ENCODE results near the gene TEX54. TPM values are rescaled to one million over a fixed set of nuclear protein-coding genes. Genes with fewer than 3 reads are reported as not detected.
A peak's percentile ranks its signal among the peaks of the same experiment; 100 is the strongest.

TEX54 gene
- polyA plus RNA-seq, 1 donor (not counting 4 experiments of a cell fraction or from before 2014, with no cell fraction given): not detected

- H3K27ac ChIP-seq (ENCODE audit: control insufficient read depth, insufficient read depth, low read length): no peak overlapping the region
- no peak overlapping the region for H2AFZ ChIP-seq (ENCODE audit: control insufficient read depth, low read length)
- peaks cover 0 to 4% of the 10 kb centered on the region in 2 experiments for H3K36me3 ChIP-seq (ENCODE audit: control insufficient read depth in 2 of 2, extremely low read depth in 1 of 2, insufficient read depth in 2 of 2, low read length in 2 of 2)
- peaks cover 5% of the 10 kb centered on the region for H3K79me2 ChIP-seq (ENCODE audit: control insufficient read depth, insufficient read depth, low read length)
- no peak for TF ChIP-seq EZH2 (IDR thresholded peaks at IDR 0.05; ENCODE audit: low read length)
- TF ChIP-seq, protein P1, sequence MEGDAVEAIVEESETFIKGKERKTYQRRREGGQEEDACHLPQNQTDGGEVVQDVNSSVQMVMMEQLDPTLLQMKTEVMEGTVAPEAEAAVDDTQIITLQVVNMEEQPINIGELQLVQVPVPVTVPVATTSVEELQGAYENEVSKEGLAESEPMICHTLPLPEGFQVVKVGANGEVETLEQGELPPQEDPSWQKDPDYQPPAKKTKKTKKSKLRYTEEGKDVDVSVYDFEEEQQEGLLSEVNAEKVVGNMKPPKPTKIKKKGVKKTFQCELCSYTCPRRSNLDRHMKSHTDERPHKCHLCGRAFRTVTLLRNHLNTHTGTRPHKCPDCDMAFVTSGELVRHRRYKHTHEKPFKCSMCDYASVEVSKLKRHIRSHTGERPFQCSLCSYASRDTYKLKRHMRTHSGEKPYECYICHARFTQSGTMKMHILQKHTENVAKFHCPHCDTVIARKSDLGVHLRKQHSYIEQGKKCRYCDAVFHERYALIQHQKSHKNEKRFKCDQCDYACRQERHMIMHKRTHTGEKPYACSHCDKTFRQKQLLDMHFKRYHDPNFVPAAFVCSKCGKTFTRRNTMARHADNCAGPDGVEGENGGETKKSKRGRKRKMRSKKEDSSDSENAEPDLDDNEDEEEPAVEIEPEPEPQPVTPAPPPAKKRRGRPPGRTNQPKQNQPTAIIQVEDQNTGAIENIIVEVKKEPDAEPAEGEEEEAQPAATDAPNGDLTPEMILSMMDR (optimal IDR thresholded peaks at IDR 0.05 in 1 of 3, IDR thresholded peaks at IDR 0.05 in 1 of 3, conservative IDR thresholded peaks at IDR 0.05 in 1 of 3; ENCODE audit: extremely low read depth in 1 of 3, insufficient read depth in 2 of 3, low read length in 3 of 3): no peak
- H3K9ac ChIP-seq (ENCODE audit: control insufficient read depth, extremely low read depth, insufficient read depth, low read length): no peak overlapping the region
- no peaks in the 10 kb centered on the region for H3K9me3 ChIP-seq (ENCODE audit: control insufficient read depth, low read depth, low read length)
- H4K20me1 ChIP-seq (ENCODE audit: control insufficient read depth, extremely low read depth, insufficient read depth, low read length): no peaks in the 10 kb centered on the region
- no peak overlapping the region for H3K4me3 ChIP-seq (ENCODE audit: control insufficient read depth in 2 of 3, extremely low read depth in 1 of 3, insufficient read depth in 2 of 3, low read depth in 1 of 3, low read length in 3 of 3)
- peaks cover 23% of the 10 kb centered on the region for H3K4me1 ChIP-seq (ENCODE audit: control insufficient read depth, extremely low read depth, insufficient read depth, low read length)
- dilution Hi-C loops (cut with MboI; ENCODE audit: extremely low pct_ligation_motif_present, low sequenced_read_pairs): no loop called here
- H3K27me3 ChIP-seq (ENCODE audit: control insufficient read depth, extremely low read depth, insufficient read depth, low read length): no peaks in the 10 kb centered on the region
- FAIRE-seq: no peak
- no peak overlapping the region for H3K4me2 ChIP-seq (ENCODE audit: control insufficient read depth, extremely low read depth, insufficient read depth, low read depth, low read length)
- H3K9me1 ChIP-seq (ENCODE audit: control insufficient read depth, extremely low read depth, insufficient read depth, low read length): no peaks in the 10 kb centered on the region
- DNase-seq (ENCODE audit: low read depth, low spot score): no peak
Measured at GRCh38 chr11:62876712-62877111, 44.1 kb upstream of the TEX54 start.

DNA sequence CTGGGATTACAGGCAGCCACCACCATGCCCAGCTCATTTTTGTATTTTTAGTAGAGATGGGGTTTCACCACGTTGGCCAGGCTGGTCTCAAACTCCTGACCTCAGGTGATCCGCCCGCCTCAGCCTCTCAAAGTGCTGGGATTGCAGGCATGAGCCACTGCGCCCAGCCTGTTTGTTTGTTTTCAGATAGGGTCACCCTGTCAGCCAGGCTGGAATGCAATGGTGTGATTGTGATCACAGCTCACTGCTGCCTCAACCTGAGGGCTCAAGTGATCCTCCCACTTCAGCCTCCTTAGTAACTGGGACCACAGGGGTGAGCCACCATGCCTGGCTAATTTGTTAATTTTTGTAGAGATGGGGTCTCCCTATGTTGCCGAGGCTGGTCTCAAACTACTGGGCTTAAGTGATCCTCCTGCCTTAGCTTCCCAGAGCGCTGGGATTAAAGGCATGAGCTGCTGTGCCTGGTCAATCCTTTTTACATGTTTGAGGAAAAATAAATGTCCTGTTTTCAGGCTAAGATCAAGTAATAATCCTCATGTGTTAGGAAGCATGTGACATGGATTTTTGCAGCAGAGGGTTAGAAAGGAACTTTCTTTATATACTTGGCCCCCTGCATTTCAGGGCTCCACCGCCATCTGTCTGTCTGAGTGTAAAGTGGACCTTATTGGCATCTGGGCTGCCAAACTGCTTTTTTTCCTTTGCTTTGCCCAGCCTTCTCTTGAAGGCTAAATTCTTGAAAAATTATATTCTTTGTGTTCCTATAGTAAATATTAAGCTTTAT, 43.2 kb upstream of the TEX54 start:
- H3K9me3 ChIP-seq (ENCODE audit: control insufficient read depth, low read depth, low read length): no peaks in the 10 kb centered on the region
- peaks cover 2% of the 10 kb centered on the region for H3K79me2 ChIP-seq (ENCODE audit: control insufficient read depth, insufficient read depth, low read length)
- no peak overlapping the region for H2AFZ ChIP-seq (ENCODE audit: control insufficient read depth, low read length)
- peaks cover 23% of the 10 kb centered on the region for H3K4me1 ChIP-seq (ENCODE audit: control insufficient read depth, extremely low read depth, insufficient read depth, low read length)
- peaks cover 0 to 4% of the 10 kb centered on the region in 2 experiments for H3K36me3 ChIP-seq (ENCODE audit: control insufficient read depth in 2 of 2, extremely low read depth in 1 of 2, insufficient read depth in 2 of 2, low read length in 2 of 2)
- FAIRE-seq: no peak
- H3K9me1 ChIP-seq (ENCODE audit: control insufficient read depth, extremely low read depth, insufficient read depth, low read length): no peaks in the 10 kb centered on the region
- no peaks in the 10 kb centered on the region for H4K20me1 ChIP-seq (ENCODE audit: control insufficient read depth, extremely low read depth, insufficient read depth, low read length)
- H3K9ac ChIP-seq (ENCODE audit: control insufficient read depth, extremely low read depth, insufficient read depth, low read length): no peak overlapping the region
- H3K27me3 ChIP-seq (ENCODE audit: control insufficient read depth, extremely low read depth, insufficient read depth, low read length): no peaks in the 10 kb centered on the region
- dilution Hi-C loops (cut with MboI; ENCODE audit: extremely low pct_ligation_motif_present, low sequenced_read_pairs): no loop called here
- H3K4me2 ChIP-seq (ENCODE audit: control insufficient read depth, extremely low read depth, insufficient read depth, low read depth, low read length): no peak overlapping the region
- no peak for DNase-seq (ENCODE audit: low read depth, low spot score)
- no peak overlapping the region for H3K4me3 ChIP-seq (ENCODE audit: control insufficient read depth in 2 of 3, extremely low read depth in 1 of 3, insufficient read depth in 2 of 3, low read depth in 1 of 3, low read length in 3 of 3)
- H3K27ac ChIP-seq (ENCODE audit: control insufficient read depth, insufficient read depth, low read length): no peak overlapping the region
- TF ChIP-seq, protein P1 (optimal IDR thresholded peaks at IDR 0.05 in 1 of 3, IDR thresholded peaks at IDR 0.05 in 1 of 3, conservative IDR thresholded peaks at IDR 0.05 in 1 of 3; ENCODE audit: extremely low read depth in 1 of 3, insufficient read depth in 2 of 3, low read length in 3 of 3): peak in 1 of 3 experiments; percentile 2
- TF ChIP-seq EZH2 (IDR thresholded peaks at IDR 0.05; ENCODE audit: low read length): no peak
